HepG2 (cell line): ENCODE measurements around the gene DCUN1D3. TPM values are rescaled to one million over a fixed set of nuclear protein-coding genes. Genes with fewer than 3 reads are reported as not detected.

ENCODE experiments used
- HMG20B ChIP-seq: conservative IDR thresholded peaks from 2 replicates; pipeline ENCODE4 v1.6.1; 2016; ENCODE audit warnings: missing genetic modification reagents, missing compliant biosample characterization
- SOX6 ChIP-seq, 2 experiments: fragments of 450-650 bp in 1 of 2; sonication (generic) in 1 of 2; formaldehyde crosslinking in 1 of 2; IDR thresholded peaks; 2 replicates each; pipeline versions ENCODE4 v1.4.0 to v1.6.1; 2017 to 2020; ENCODE audit warnings: antibody characterized with exemption in 1 of 2, mild to moderate bottlenecking in 1 of 2, missing genetic modification reagents in 1 of 2
- ZKSCAN8 ChIP-seq: IDR thresholded peaks from 2 replicates; pipeline ENCODE4 v1.6.1; 2016; ENCODE audit warnings: borderline replicate concordance, missing genetic modification reagents, missing compliant biosample characterization
- polyA plus RNA-seq, 8 experiments: library from polyadenylated mRNA; depleted of rRNA in 3 of 8; stranded (reverse) in 7 of 8; unstranded in 1 of 8; fragments of >200 nt; fragmentation: Illumina TruSeq in 4 of 8; extraction: Trizol in 4 of 8; gene quantifications; 2 replicates each; pipeline versions ENCODE4 v1.2.1 to v1.2.3, GENCODE V29; 2011 to 2016; ENCODE audit warnings: low read depth in 4 of 8, missing spikeins in 1 of 8, mixed read lengths in 1 of 8; ENCODE audit not compliant: insufficient read depth in 1 of 8
- total RNA-seq, 5 experiments: library from RNA; depleted of rRNA; stranded (reverse); fragments of >200 nt; fragmentation: Illumina TruSeq; extraction: Trizol; gene quantifications; 2 replicates each; pipeline ENCODE4 v1.2.3, GENCODE V29; 2016; ENCODE audit warnings: low read depth in 1 of 5
- TF ChIP-seq, protein P1 (sequence below): sonication (generic); formaldehyde crosslinking; conservative IDR thresholded peaks from 2 replicates; pipeline ENCODE4 v1.8.0; 2022; ENCODE audit warnings: low read depth, missing genetic modification reagents
- TF ChIP-seq, protein P2 (sequence below): sonication (generic); formaldehyde crosslinking; IDR thresholded peaks from 2 replicates; pipeline ENCODE4 v1.8.1; 2023; ENCODE audit warnings: mild to moderate bottlenecking, inconsistent platforms, moderate library complexity, missing genetic modification reagents, borderline replicate concordance
- TF ChIP-seq, protein P3 (sequence below): sonication (generic); formaldehyde crosslinking; IDR thresholded peaks from 2 replicates; pipeline ENCODE4 v1.4.0; 2020; ENCODE audit warnings: missing genetic modification reagents, borderline replicate concordance
- TF ChIP-seq, protein P4 (sequence below): sonication (generic); formaldehyde crosslinking; IDR thresholded peaks from 2 replicates; pipeline ENCODE4 v1.5.0; 2020; ENCODE audit warnings: missing genetic modification reagents
- TF ChIP-seq, protein P5 (sequence below): sonication (generic); formaldehyde crosslinking; IDR thresholded peaks from 2 replicates; pipeline ENCODE4 v1.9.0; 2021; ENCODE audit warnings: missing genetic modification reagents, mild to moderate bottlenecking, borderline replicate concordance
- TF ChIP-seq, protein P6 (sequence below): sonication (generic); formaldehyde crosslinking; IDR thresholded peaks from 2 replicates; pipeline ENCODE4 v1.4.0; 2020; ENCODE audit warnings: missing genetic modification reagents

The DCUN1D3 gene
- total and polyA plus RNA-seq, 2 of the 13 experiments (the other 11 are each of a cell fraction or from before 2014, with no cell fraction given), result 5.0 to 19.3 TPM

DNA sequence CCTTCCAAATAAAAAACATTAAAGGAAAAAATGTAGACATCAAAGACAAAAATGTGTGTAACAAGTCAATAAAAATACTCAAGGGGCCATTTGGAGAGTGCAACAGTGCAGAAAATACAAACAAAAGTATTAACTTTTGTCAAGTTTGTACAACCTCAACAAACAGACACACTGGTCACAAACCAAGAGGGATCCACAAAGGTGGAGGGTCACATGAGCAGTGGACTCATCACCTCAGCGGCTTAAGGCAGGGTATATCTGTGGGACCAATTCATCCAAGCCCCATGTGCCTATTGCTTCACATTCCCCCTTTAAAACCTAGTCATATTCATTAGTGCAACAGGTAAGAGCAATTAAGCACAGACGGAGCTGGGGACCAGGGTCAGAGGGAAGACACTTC is 45.2 kb downstream of the DCUN1D3 start (continued):
- TF ChIP-seq, protein P1, sequence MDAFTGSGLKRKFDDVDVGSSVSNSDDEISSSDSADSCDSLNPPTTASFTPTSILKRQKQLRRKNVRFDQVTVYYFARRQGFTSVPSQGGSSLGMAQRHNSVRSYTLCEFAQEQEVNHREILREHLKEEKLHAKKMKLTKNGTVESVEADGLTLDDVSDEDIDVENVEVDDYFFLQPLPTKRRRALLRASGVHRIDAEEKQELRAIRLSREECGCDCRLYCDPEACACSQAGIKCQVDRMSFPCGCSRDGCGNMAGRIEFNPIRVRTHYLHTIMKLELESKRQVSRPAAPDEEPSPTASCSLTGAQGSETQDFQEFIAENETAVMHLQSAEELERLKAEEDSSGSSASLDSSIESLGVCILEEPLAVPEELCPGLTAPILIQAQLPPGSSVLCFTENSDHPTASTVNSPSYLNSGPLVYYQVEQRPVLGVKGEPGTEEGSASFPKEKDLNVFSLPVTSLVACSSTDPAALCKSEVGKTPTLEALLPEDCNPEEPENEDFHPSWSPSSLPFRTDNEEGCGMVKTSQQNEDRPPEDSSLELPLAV (CRISPR knock-in tag), result no peak
- TF ChIP-seq, protein P2, sequence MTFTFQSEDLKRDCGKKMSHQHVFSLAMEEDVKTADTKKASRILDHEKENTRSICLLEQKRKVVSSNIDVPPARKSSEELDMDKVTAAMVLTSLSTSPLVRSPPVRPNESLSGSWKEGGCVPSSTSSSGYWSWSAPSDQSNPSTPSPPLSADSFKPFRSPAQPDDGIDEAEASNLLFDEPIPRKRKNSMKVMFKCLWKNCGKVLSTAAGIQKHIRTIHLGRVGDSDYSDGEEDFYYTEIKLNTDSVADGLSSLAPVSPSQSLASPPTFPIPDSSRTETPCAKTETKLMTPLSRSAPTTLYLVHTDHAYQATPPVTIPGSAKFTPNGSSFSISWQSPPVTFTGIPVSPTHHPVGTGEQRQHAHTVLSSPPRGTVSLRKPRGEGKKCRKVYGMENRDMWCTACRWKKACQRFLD (CRISPR knock-in tag), result no peak
- TF ChIP-seq, protein P3, sequence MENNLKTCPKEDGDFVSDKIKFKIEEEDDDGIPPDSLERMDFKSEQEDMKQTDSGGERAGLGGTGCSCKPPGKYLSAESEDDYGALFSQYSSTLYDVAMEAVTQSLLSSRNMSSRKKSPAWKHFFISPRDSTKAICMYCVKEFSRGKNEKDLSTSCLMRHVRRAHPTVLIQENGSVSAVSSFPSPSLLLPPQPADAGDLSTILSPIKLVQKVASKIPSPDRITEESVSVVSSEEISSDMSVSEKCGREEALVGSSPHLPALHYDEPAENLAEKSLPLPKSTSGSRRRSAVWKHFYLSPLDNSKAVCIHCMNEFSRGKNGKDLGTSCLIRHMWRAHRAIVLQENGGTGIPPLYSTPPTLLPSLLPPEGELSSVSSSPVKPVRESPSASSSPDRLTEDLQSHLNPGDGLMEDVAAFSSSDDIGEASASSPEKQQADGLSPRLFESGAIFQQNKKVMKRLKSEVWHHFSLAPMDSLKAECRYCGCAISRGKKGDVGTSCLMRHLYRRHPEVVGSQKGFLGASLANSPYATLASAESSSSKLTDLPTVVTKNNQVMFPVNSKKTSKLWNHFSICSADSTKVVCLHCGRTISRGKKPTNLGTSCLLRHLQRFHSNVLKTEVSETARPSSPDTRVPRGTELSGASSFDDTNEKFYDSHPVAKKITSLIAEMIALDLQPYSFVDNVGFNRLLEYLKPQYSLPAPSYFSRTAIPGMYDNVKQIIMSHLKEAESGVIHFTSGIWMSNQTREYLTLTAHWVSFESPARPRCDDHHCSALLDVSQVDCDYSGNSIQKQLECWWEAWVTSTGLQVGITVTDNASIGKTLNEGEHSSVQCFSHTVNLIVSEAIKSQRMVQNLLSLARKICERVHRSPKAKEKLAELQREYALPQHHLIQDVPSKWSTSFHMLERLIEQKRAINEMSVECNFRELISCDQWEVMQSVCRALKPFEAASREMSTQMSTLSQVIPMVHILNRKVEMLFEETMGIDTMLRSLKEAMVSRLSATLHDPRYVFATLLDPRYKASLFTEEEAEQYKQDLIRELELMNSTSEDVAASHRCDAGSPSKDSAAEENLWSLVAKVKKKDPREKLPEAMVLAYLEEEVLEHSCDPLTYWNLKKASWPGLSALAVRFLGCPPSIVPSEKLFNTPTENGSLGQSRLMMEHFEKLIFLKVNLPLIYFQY (CRISPR knock-in tag), result no peak
- no peak for TF ChIP-seq HMG20B (CRISPR knock-in tag)
- TF ChIP-seq, protein P4, sequence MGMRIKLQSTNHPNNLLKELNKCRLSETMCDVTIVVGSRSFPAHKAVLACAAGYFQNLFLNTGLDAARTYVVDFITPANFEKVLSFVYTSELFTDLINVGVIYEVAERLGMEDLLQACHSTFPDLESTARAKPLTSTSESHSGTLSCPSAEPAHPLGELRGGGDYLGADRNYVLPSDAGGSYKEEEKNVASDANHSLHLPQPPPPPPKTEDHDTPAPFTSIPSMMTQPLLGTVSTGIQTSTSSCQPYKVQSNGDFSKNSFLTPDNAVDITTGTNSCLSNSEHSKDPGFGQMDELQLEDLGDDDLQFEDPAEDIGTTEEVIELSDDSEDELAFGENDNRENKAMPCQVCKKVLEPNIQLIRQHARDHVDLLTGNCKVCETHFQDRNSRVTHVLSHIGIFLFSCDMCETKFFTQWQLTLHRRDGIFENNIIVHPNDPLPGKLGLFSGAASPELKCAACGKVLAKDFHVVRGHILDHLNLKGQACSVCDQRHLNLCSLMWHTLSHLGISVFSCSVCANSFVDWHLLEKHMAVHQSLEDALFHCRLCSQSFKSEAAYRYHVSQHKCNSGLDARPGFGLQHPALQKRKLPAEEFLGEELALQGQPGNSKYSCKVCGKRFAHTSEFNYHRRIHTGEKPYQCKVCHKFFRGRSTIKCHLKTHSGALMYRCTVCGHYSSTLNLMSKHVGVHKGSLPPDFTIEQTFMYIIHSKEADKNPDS (CRISPR knock-in tag), result no peak
- TF ChIP-seq, protein P5, sequence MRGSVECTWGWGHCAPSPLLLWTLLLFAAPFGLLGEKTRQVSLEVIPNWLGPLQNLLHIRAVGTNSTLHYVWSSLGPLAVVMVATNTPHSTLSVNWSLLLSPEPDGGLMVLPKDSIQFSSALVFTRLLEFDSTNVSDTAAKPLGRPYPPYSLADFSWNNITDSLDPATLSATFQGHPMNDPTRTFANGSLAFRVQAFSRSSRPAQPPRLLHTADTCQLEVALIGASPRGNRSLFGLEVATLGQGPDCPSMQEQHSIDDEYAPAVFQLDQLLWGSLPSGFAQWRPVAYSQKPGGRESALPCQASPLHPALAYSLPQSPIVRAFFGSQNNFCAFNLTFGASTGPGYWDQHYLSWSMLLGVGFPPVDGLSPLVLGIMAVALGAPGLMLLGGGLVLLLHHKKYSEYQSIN (CRISPR knock-in tag), result no peak
- TF ChIP-seq, protein P6, sequence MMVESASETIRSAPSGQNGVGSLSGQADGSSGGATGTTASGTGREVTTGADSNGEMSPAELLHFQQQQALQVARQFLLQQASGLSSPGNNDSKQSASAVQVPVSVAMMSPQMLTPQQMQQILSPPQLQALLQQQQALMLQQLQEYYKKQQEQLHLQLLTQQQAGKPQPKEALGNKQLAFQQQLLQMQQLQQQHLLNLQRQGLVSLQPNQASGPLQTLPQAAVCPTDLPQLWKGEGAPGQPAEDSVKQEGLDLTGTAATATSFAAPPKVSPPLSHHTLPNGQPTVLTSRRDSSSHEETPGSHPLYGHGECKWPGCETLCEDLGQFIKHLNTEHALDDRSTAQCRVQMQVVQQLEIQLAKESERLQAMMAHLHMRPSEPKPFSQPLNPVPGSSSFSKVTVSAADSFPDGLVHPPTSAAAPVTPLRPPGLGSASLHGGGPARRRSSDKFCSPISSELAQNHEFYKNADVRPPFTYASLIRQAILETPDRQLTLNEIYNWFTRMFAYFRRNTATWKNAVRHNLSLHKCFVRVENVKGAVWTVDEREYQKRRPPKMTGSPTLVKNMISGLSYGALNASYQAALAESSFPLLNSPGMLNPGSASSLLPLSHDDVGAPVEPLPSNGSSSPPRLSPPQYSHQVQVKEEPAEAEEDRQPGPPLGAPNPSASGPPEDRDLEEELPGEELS (CRISPR knock-in tag), result peak; percentile 52
- no peak for TF ChIP-seq SOX6 (IDR thresholded peaks at IDR 0.05)
- peak; percentile 62 for TF ChIP-seq SOX6 (CRISPR knock-in tag; IDR thresholded peaks at IDR 0.05)
- TF ChIP-seq ZKSCAN8 (CRISPR knock-in tag), result no peak
